Ishikawa (cell line): ENCODE data around the gene CTBS.

Source experiments
- CEBPB ChIP-seq: IDR thresholded peaks from 2 replicates; pipeline ENCODE4 v1.6.1; 2012
- CREB1 ChIP-seq: IDR thresholded peaks from 2 replicates; pipeline ENCODE4 v1.6.1; 2012; ENCODE audit warnings: low read depth
- EGR1 ChIP-seq: IDR thresholded peaks from 2 replicates; pipeline ENCODE4 v1.6.1; 2012
- EP300 ChIP-seq: IDR thresholded peaks from 2 replicates; pipeline ENCODE4 v1.6.1; 2012; ENCODE audit warnings: borderline replicate concordance
- FOXM1 ChIP-seq: IDR thresholded peaks from 2 replicates; pipeline ENCODE4 v1.6.1; 2012; ENCODE audit warnings: low read depth, borderline replicate concordance
- MAX ChIP-seq: IDR thresholded peaks from 2 replicates; pipeline ENCODE4 v1.6.1; 2012
- NFIC ChIP-seq: IDR thresholded peaks from 2 replicates; pipeline ENCODE4 v1.6.1; 2012
- RAD21 ChIP-seq: IDR thresholded peaks from 2 replicates; pipeline ENCODE4 v1.6.1; 2012; ENCODE audit warnings: low read depth
- REST ChIP-seq: IDR thresholded peaks from 2 replicates; pipeline ENCODE4 v1.6.1; 2012; ENCODE audit warnings: low read depth, mild to moderate bottlenecking
- TAF1 ChIP-seq: IDR thresholded peaks from 2 replicates; pipeline ENCODE4 v1.6.1; 2012; ENCODE audit warnings: low read depth, mild to moderate bottlenecking
- TEAD4 ChIP-seq: IDR thresholded peaks from 2 replicates; pipeline ENCODE4 v1.6.1; 2012
- YY1 ChIP-seq: IDR thresholded peaks from 2 replicates; pipeline ENCODE4 v1.6.1; 2012; ENCODE audit warnings: low read depth

- no peak for TF ChIP-seq REST
- TF ChIP-seq CREB1 = no peak
- no peak for TF ChIP-seq FOXM1
- no peak for TF ChIP-seq EGR1
- no peak for TF ChIP-seq EP300
- TF ChIP-seq RAD21 = no peak
- TF ChIP-seq TAF1 = no peak
- TF ChIP-seq YY1 = no peak
- no peak for TF ChIP-seq MAX
- TF ChIP-seq NFIC = no peak
- TF ChIP-seq CEBPB = no peak
- TF ChIP-seq TEAD4 = no peak
These were observed 716 bp downstream of the CTBS start for GRCh38 chr1:84573481-84573966.
